Measurements from ENCODE around the gene AFF4.
"Not testable (repeated sequence)": the region's sequence is repeated elsewhere in the genome, so short reads cannot be mapped to it uniquely, and the experiment has no call there.

The AFF4 gene

GRCh38 chr5:132963171-132964104 is at the start of gene AFF4:
Gene AFF4 (minus strand): TSS chr5:132963634. CDS start chr5:132937189, 26,445 bp downstream.
- no peaks in the 10 kb centered on the region for H3K27me3 Mint-ChIP-seq (ENCODE audit: low read depth)
- peak within 1 kb of the TSS; percentile 98 for H3K27ac Mint-ChIP-seq
- peak within 1 kb of the TSS; percentile 96 for H3K4me3 Mint-ChIP-seq
- H3K36me3 Mint-ChIP-seq (ENCODE audit: low read depth): peaks cover 11% of the 10 kb centered on the region
- H3K9me3 Mint-ChIP-seq: no peaks in the 10 kb centered on the region
- peaks cover 14% of the 10 kb centered on the region for H3K4me1 Mint-ChIP-seq (ENCODE audit: low read depth)

GRCh38 chr5:133008455-133008854 is 45.0 kb upstream of the AFF4 start:
- H3K4me1 Mint-ChIP-seq (ENCODE audit: low read depth); H3K4me3 Mint-ChIP-seq; H3K9me3 Mint-ChIP-seq; H3K27ac Mint-ChIP-seq; H3K27me3 Mint-ChIP-seq (ENCODE audit: low read depth): not testable (repeated sequence)
- peaks cover 12% of the 10 kb centered on the region for H3K36me3 Mint-ChIP-seq (ENCODE audit: low read depth)

GRCh38 chr5:133006653-133007052 is 43.2 kb upstream of the AFF4 start:
- Mint-ChIP-seq H3K9me3 (no peaks in the 10 kb centered on the region), H3K27ac (no peak overlapping the region), H3K4me3 (no peak overlapping the region), H3K4me1 (ENCODE audit: low read depth) (peaks cover 2% of the 10 kb centered on the region), H3K27me3 (ENCODE audit: low read depth) (no peaks in the 10 kb centered on the region), H3K36me3 (ENCODE audit: low read depth) (peaks cover 18% of the 10 kb centered on the region)

- peaks cover 15% of the 10 kb centered on the region for H3K36me3 Mint-ChIP-seq (ENCODE audit: low read depth)
- no peaks in the 10 kb centered on the region for H3K27me3 Mint-ChIP-seq (ENCODE audit: low read depth)
- no peak overlapping the region for H3K4me3 Mint-ChIP-seq
- H3K27ac Mint-ChIP-seq: no peak overlapping the region
- no peaks in the 10 kb centered on the region for H3K9me3 Mint-ChIP-seq
- peaks cover 1% of the 10 kb centered on the region for H3K4me1 Mint-ChIP-seq (ENCODE audit: low read depth)
Observed at GRCh38 chr5:132999246-132999645, 35.8 kb upstream of the AFF4 start.

GRCh38 chr5:132998556-132998955 is 35.1 kb upstream of the AFF4 start:
- Mint-ChIP-seq H3K4me3 (no peak overlapping the region), H3K36me3 (ENCODE audit: low read depth) (peaks cover 15% of the 10 kb centered on the region), H3K9me3 (no peaks in the 10 kb centered on the region), H3K4me1 (ENCODE audit: low read depth) (peaks cover 3% of the 10 kb centered on the region), H3K27me3 (ENCODE audit: low read depth) (no peaks in the 10 kb centered on the region), H3K27ac (no peak overlapping the region)

- H3K4me3 Mint-ChIP-seq: no peak overlapping the region
- no peaks in the 10 kb centered on the region for H3K9me3 Mint-ChIP-seq
- no peaks in the 10 kb centered on the region for H3K27me3 Mint-ChIP-seq (ENCODE audit: low read depth)
- H3K4me1 Mint-ChIP-seq (ENCODE audit: low read depth): peaks cover 3% of the 10 kb centered on the region
- H3K27ac Mint-ChIP-seq: no peak overlapping the region
- peaks cover 9% of the 10 kb centered on the region for H3K36me3 Mint-ChIP-seq (ENCODE audit: low read depth)
Observed at GRCh38 chr5:132996307-132996706, 32.9 kb upstream of the AFF4 start.

GRCh38 chr5:132987531-132988408 is 24.3 kb upstream of the AFF4 start:
- H3K4me1 Mint-ChIP-seq (ENCODE audit: low read depth): no peaks in the 10 kb centered on the region
- H3K36me3 Mint-ChIP-seq (ENCODE audit: low read depth): no peaks in the 10 kb centered on the region
- H3K27me3 Mint-ChIP-seq (ENCODE audit: low read depth): peaks cover 5% of the 10 kb centered on the region
- no peak overlapping the region for H3K4me3 Mint-ChIP-seq
- no peaks in the 10 kb centered on the region for H3K9me3 Mint-ChIP-seq
- no peak overlapping the region for H3K27ac Mint-ChIP-seq

- not testable (repeated sequence) for H3K9me3 Mint-ChIP-seq; H3K4me1 Mint-ChIP-seq (ENCODE audit: low read depth); H3K36me3 Mint-ChIP-seq (ENCODE audit: low read depth); H3K27ac Mint-ChIP-seq; H3K27me3 Mint-ChIP-seq (ENCODE audit: low read depth); H3K4me3 Mint-ChIP-seq
Observed at GRCh38 chr5:132982971-132983370, 19.5 kb upstream of the AFF4 start.

- no peaks in the 10 kb centered on the region for H3K36me3 Mint-ChIP-seq (ENCODE audit: low read depth)
- H3K27ac Mint-ChIP-seq: no peak overlapping the region
- H3K27me3 Mint-ChIP-seq (ENCODE audit: low read depth): peaks cover 4% of the 10 kb centered on the region
- H3K9me3 Mint-ChIP-seq: peaks cover 4% of the 10 kb centered on the region
- no peak overlapping the region for H3K4me3 Mint-ChIP-seq
- no peaks in the 10 kb centered on the region for H3K4me1 Mint-ChIP-seq (ENCODE audit: low read depth)
Observed at GRCh38 chr5:132981288-132981687, 17.9 kb upstream of the AFF4 start.

- no peaks in the 10 kb centered on the region for H3K36me3 Mint-ChIP-seq (ENCODE audit: low read depth)
- peaks cover 4% of the 10 kb centered on the region for H3K9me3 Mint-ChIP-seq
- H3K27ac Mint-ChIP-seq: no peak overlapping the region
- no peak overlapping the region for H3K4me3 Mint-ChIP-seq
- peaks cover 4% of the 10 kb centered on the region for H3K27me3 Mint-ChIP-seq (ENCODE audit: low read depth)
- no peaks in the 10 kb centered on the region for H3K4me1 Mint-ChIP-seq (ENCODE audit: low read depth)
Observed at GRCh38 chr5:132979976-132980375, 16.5 kb upstream of the AFF4 start.

GRCh38 chr5:132979367-132979940 is 16.0 kb upstream of the AFF4 start:
- H3K27ac Mint-ChIP-seq: no peak overlapping the region
- no peaks in the 10 kb centered on the region for H3K4me1 Mint-ChIP-seq (ENCODE audit: low read depth)
- H3K9me3 Mint-ChIP-seq: peaks cover 4% of the 10 kb centered on the region
- peaks cover 4% of the 10 kb centered on the region for H3K27me3 Mint-ChIP-seq (ENCODE audit: low read depth)
- no peaks in the 10 kb centered on the region for H3K36me3 Mint-ChIP-seq (ENCODE audit: low read depth)
- H3K4me3 Mint-ChIP-seq: no peak overlapping the region

GRCh38 chr5:132976852-132977251 is 13.4 kb upstream of the AFF4 start:
- Mint-ChIP-seq H3K4me3 (no peak overlapping the region), H3K9me3 (peaks cover 4% of the 10 kb centered on the region), H3K36me3 (ENCODE audit: low read depth) (no peaks in the 10 kb centered on the region), H3K27me3 (ENCODE audit: low read depth) (peaks cover 4% of the 10 kb centered on the region), H3K4me1 (ENCODE audit: low read depth) (no peaks in the 10 kb centered on the region), H3K27ac (no peak overlapping the region)

- not testable (repeated sequence) for H3K9me3 Mint-ChIP-seq, H3K27ac Mint-ChIP-seq
Observed at GRCh38 chr5:132972436-132972828, 9.0 kb upstream of the AFF4 start.

GRCh38 chr5:132971483-132972435 is 8.3 kb upstream of the AFF4 start:
- H3K27me3 Mint-ChIP-seq (ENCODE audit: low read depth): peaks cover 5% of the 10 kb centered on the region
- H3K4me3 Mint-ChIP-seq: no peak overlapping the region
- no peak overlapping the region for H3K27ac Mint-ChIP-seq
- peaks cover under 1% of the 10 kb centered on the region for H3K9me3 Mint-ChIP-seq
- H3K4me1 Mint-ChIP-seq (ENCODE audit: low read depth): no peaks in the 10 kb centered on the region
- no peaks in the 10 kb centered on the region for H3K36me3 Mint-ChIP-seq (ENCODE audit: low read depth)

More at GRCh38 chr5:132972436-132972828, 9.0 kb upstream of the AFF4 start:
- not testable (repeated sequence) for H3K4me1 Mint-ChIP-seq (ENCODE audit: low read depth); H3K4me3 Mint-ChIP-seq; H3K36me3 Mint-ChIP-seq (ENCODE audit: low read depth); H3K27me3 Mint-ChIP-seq (ENCODE audit: low read depth)

All from T-helper 1 cell treated with Interleukin-12 subunit alpha and Interleukin-12 subunit beta and Interleukin-4 antibody, amounts not matched to agents 30 μg/mL and 1 μg/mL, for 36 hours (primary cell).